Psoas muscle (tissue), 8 donors: ENCODE data around the gene GLRX2. TPM values are rescaled to one million over a fixed set of nuclear protein-coding genes. Genes with fewer than 3 reads are reported as not detected.
A peak's percentile ranks its signal among the peaks of the same experiment; 100 is the strongest.

Source experiments
- ATAC-seq, 4 donors: fragments of 200-7000 bp; cut with Tn5 transposase; one replicate each; pipeline ENCODE4 v1.9.1; 2020; ENCODE audit warnings: moderate library complexity in 3 of 4, mild to moderate bottlenecking in 2 of 4
- DNase-seq, 2 donors: peaks; one replicate each; pipeline ENCODE4 v3.0.0-alpha.2; 2020
- H3K27ac ChIP-seq: fragments of 200-600 bp; one replicate; pipeline ENCODE4 v1.8.0; 2022
- H3K27me3 ChIP-seq, 3 donors: fragments of 200-600 bp in 1 of 3; one replicate each; pipeline versions ENCODE4 v1.6.1 to v1.8.0; 2013 to 2022; ENCODE audit warnings: low read length in 2 of 3, mild to moderate bottlenecking in 2 of 3, moderate library complexity in 1 of 3; ENCODE audit not compliant: insufficient read depth in 3 of 3
- H3K36me3 ChIP-seq, 2 donors: fragments of 200-600 bp in 1 of 2; one replicate each; pipeline versions ENCODE4 v1.6.1 to v1.8.0; 2013 to 2022; ENCODE audit warnings: low read depth in 1 of 2, mild to moderate bottlenecking in 1 of 2, moderate library complexity in 1 of 2; ENCODE audit not compliant: insufficient read depth in 1 of 2
- H3K4me1 ChIP-seq: fragments of 200-600 bp; one replicate; pipeline ENCODE4 v1.8.0; 2022
- H3K4me3 ChIP-seq: fragments of 200-600 bp; one replicate; pipeline ENCODE4 v1.8.0; 2022; ENCODE audit warnings: mild to moderate bottlenecking
- H3K9me3 ChIP-seq: fragments of 200-600 bp; one replicate; pipeline ENCODE4 v1.8.0; 2022
- WGBS, 3 donors: extraction: QIAGEN DNeasy Blood & Tissue Kit; methylation state at CpG; one replicate each; pipeline versions ENCODE4 v1.1.6 to v1.1.7; 2013; 5-methylcytosine and 5-hydroxymethylcytosine counted together
- intact Hi-C, 2 donors: fragments of 100-400 bp; cut with DNase I; formaldehyde crosslinking; loops; one replicate each; pipeline versions ENCODE4 v1.11.0 to v1.14.2; 2022
- polyA plus RNA-seq, 3 donors: library from polyadenylated mRNA; stranded (reverse); fragments of 200-250 nt; gene quantifications; one replicate each; pipeline ENCODE4 v1.2.3, GENCODE V29; 2013
- total RNA-seq, 4 donors: library from RNA; stranded (reverse); fragmentation: NEBNext Ultra II Directional in 2 of 4; extraction: Animal tissue kit (Norgen Biotek cat#: 25700) in 2 of 4; gene quantifications; one replicate each; pipeline versions ENCODE4 v1.2.1 to v1.2.4, GENCODE V29; 2021 to 2023
- TF ChIP-seq, protein P1 (sequence below): fragments of 200-600 bp; IDR thresholded peaks from one replicate; pipeline ENCODE4 v1.8.0; 2022; ENCODE audit warnings: antibody characterized with exemption
- donor health status: healthy with polysubstance abuse.
- donor health status: DM: no; HTN: no; CAD: no; lungs with moderate emphysema.
- donor health status: Bipolar disorder and iron deficiency.
- donor health status: healthy.
- donor health status: DM: yes; HTN: yes; CAD: no.
- donor health status: DM: no; HTN: no; CAD: no.
- donor health status: DM: no; HTN: no; CAD: no.
- donor health status: DM: yes; HTN: yes; CAD: no.

Gene GLRX2
- total and polyA plus RNA-seq, 7 donors = 41.3 to 97.9 (median 59.5) TPM

DNA sequence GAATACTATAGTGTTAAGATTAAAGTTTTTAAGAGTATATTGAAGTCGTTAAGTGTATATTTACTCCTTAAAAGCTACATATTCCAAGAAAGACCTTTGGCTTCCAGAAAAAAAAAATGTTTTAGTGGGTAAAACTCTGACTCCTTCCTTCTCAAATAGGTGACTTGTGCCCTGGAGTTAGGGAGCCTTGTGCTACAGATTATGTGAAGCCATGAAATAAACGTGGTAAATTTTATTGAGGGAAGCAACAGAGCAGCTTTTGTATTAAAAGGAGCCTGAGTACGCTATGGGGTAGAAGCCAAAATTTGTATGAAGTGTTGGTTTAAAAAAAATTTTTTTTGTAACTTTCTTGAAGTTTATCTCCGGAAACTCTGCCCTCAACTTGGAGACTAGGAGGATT, 44.8 kb downstream of the GLRX2 start:
- DNase-seq = no peak
- no peaks in the 10 kb centered on the region for H3K9me3 ChIP-seq
- no peaks in the 10 kb centered on the region for H3K36me3 ChIP-seq
- 5 to 6% (median 6%) methylated on average over 4 of the region's 4 CpGs for WGBS, 3 donors
- H3K27me3 ChIP-seq = no peaks in the 10 kb centered on the region
- TF ChIP-seq, protein P1, sequence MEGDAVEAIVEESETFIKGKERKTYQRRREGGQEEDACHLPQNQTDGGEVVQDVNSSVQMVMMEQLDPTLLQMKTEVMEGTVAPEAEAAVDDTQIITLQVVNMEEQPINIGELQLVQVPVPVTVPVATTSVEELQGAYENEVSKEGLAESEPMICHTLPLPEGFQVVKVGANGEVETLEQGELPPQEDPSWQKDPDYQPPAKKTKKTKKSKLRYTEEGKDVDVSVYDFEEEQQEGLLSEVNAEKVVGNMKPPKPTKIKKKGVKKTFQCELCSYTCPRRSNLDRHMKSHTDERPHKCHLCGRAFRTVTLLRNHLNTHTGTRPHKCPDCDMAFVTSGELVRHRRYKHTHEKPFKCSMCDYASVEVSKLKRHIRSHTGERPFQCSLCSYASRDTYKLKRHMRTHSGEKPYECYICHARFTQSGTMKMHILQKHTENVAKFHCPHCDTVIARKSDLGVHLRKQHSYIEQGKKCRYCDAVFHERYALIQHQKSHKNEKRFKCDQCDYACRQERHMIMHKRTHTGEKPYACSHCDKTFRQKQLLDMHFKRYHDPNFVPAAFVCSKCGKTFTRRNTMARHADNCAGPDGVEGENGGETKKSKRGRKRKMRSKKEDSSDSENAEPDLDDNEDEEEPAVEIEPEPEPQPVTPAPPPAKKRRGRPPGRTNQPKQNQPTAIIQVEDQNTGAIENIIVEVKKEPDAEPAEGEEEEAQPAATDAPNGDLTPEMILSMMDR = no peak
- no peak for ATAC-seq
- peaks cover 47% of the 10 kb centered on the region for H3K4me1 ChIP-seq
- peak overlapping the region; percentile 93 for H3K4me3 ChIP-seq
- peak overlapping the region; percentile 99 for H3K27ac ChIP-seq
- intact Hi-C loops = loop anchor here in 1 of 2 donors (5.0 kb wide), 2 partner anchors 42 to 62 kb away; partner anchors contain the start of gene CDC73

DNA sequence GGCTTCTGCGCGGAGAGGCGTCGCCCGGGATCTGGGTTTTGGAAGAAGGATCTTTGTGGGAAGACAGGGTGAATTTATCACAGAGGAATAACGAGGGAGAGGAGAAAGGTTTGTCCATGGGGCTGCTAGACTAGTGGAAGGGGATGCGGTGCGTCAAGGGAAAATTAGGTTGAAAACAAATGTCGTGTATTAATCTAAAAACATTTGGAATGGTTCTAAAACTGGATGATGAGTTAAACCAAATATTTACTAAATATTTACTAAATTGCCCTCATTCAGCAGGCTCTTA, 45.2 kb downstream of the GLRX2 start:
- TF ChIP-seq, protein P1 = no peak
- intact Hi-C loops = loop anchor here in 1 of 2 donors (5.0 kb wide), 2 partner anchors 42 to 62 kb away; partner anchors contain the start of gene CDC73

DNA sequence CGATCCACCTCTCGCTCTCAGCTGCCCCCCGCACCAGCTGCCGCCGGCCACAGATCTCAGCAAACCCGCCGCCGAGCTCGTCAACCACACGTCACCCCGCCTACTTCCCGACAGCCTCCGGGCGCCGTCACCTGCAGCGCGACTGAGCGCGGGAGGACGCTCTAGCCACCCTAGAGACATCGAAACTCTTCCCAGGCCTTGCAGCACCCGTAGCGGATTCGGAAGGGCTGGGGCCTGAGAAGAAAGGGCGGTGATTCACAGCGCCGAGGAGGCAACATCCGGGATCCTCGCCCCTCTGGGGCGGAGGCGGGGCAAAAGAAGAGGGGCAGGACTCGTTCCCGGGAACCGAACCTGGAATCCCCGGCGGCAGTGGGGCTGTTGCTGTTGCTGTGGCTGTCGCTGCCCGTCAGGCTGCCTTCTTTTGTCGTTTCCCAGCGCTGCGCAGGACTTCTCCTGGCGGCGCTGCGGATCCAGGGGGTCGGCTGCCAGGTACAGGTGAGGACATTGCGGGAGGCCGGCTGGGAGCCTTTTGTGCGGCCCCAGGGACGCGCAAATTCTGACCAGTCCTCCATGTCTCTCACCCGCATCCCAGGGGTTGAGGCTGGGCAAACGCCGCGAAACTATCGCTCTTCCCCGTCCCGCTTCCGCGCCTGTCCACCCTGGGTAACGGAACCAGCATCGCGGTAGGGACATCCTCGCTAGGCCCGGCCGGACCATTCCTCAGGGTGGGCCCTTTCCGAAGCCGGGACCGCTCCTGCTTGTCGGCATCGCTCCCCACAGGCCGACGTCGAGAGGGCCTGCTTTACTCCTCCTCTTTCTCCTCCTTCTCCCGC, 45.7 kb downstream of the GLRX2 start, which contains the start of the genes RO60 and UCHL5:
Gene RO60 (plus strand): TSS at position 331 of the 833 bp plus-strand sequence. CDS start 9,443 bp downstream, outside the sequence.
Gene UCHL5 (minus strand): TSS at position 79 of the 833 bp plus-strand sequence. CDS start 100 bp downstream, outside the sequence.
- TF ChIP-seq, protein P1 = no peak
- ATAC-seq (peak; percentile 96 to 98 (median 98)), DNase-seq (peak; percentile 96 to 98)
- H3K9me3 ChIP-seq = no peaks in the 10 kb centered on the region
- H3K27me3 ChIP-seq = no peaks in the 10 kb centered on the region
- H3K36me3 ChIP-seq = no peaks in the 10 kb centered on the region
- WGBS, 3 donors = 0 to 1% (median 1%) methylated on average over 65 to 74 of the region's 74 CpGs
- peaks cover 47% of the 10 kb centered on the region for H3K4me1 ChIP-seq
- intact Hi-C loops = loop anchor here (2.0 to 5.0 kb wide), 4 partner anchors 43 to 63 kb away; partner anchors contain the start of genes CDC73 (in 2 of the 2) and GLRX2 (in 1 of the 2)
- H3K4me3 ChIP-seq = peak within 1 kb of the TSS; percentile 93
- H3K27ac ChIP-seq = peak within 1 kb of the TSS; percentile 99

More for the DNA sequence above, 45.2 kb downstream of the GLRX2 start:
- no peak for ATAC-seq
- Histone ChIP-seq H3K27ac (peak overlapping the region; percentile 99), H3K4me3 (peak overlapping the region; percentile 93), H3K4me1 (peaks cover 47% of the 10 kb centered on the region), H3K27me3 (no peaks in the 10 kb centered on the region), H3K9me3 (no peaks in the 10 kb centered on the region), H3K36me3 (no peaks in the 10 kb centered on the region)
- 1% methylated on average over 6 to 9 of the region's 9 CpGs for WGBS, 3 donors
- no peak for DNase-seq

DNA sequence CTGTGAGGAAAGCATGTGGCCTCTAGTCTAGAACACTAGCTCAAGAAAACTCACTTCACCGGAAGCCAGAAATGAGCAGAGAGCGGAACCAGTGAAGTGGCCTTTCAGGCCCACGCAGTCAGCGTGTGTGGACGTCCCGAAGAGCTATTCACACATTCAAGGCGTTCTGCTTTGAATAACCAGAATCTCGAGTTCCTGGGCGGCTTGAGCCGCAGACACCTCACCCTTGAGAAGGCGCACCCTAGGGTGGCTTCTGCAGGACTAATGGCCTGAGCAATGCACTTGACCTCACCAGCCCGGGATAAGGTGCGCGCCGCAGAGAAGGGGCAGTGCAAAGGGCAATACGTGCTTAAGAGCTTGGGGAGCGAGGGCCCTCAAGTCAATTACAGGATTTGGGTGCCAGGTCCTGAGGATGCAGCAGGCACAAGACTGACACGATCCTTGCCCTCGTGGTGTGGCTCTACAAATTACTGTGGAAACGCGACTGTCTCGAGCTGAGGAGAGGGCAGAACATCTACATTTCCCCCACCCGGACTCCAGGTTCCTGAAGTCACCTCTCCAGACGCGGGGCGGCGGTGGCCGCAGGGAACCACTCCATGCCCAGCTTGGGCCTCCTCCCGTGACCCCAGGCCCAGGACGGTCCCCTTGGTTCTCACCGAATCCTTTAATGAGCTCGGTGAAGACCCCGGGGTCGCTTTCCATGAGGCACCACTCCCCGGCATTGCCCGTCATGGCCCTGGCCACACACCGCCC, 46.5 kb downstream of the GLRX2 start:
- 1% methylated on average over 37 of the region's 37 CpGs for WGBS, 3 donors
- peak overlapping the region; percentile 93 for H3K4me3 ChIP-seq
- intact Hi-C loops = loop anchor here in 1 of 2 donors (2.0 kb wide), 2 partner anchors 46 to 64 kb away; partner anchors contain the start of genes CDC73 and GLRX2
- no peaks in the 10 kb centered on the region for H3K27me3 ChIP-seq
- H3K4me1 ChIP-seq = peaks cover 47% of the 10 kb centered on the region
- TF ChIP-seq, protein P1 = no peak
- H3K27ac ChIP-seq = peak overlapping the region; percentile 99
- DNase-seq (no peak), ATAC-seq (peak; percentile 0 to 11 (median 5))
- H3K9me3 ChIP-seq = no peaks in the 10 kb centered on the region
- no peaks in the 10 kb centered on the region for H3K36me3 ChIP-seq
